ENCODE results near the gene GRIK4.

- TF ChIP-seq GATAD2B (IDR thresholded peaks at IDR 0.05; ENCODE audit: borderline replicate concordance) (no peak), GTF2F1 (IDR thresholded peaks at IDR 0.05; ENCODE audit: low read depth, low read length) (no peak), NRF1 (conservative IDR thresholded peaks at IDR 0.05 in 1 of 2, IDR thresholded peaks at IDR 0.05 in 1 of 2) (no peak), ZEB2 (IDR thresholded peaks at IDR 0.05) (no peak), ETS1 (conservative IDR thresholded peaks at IDR 0.05; ENCODE audit: control insufficient read depth, low read depth, low read length) (no peak), RAD21 (CRISPR knock-in tag; conservative IDR thresholded peaks at IDR 0.05 in 1 of 2, IDR thresholded peaks at IDR 0.05 in 1 of 2) (no peak), ZNF384 (IDR thresholded peaks at IDR 0.05; ENCODE audit: low read depth, low read length) (no peak), GABPA (tag; conservative IDR thresholded peaks at IDR 0.05; ENCODE audit: low read depth) (no peak), EZH2 (IDR thresholded peaks at IDR 0.05; ENCODE audit: borderline replicate concordance, low read depth, low read length) (no peak)
Measured at GRCh38 chr11:120773501-120774031, 262.0 kb downstream of the GRIK4 start.

Measured in K562 (cell line).